Esophagus squamous epithelium (tissue), 4 donors: Measurements from ENCODE around the gene CCM2.

ENCODE experiments used
- POLR2A ChIP-seq, 4 donors: fragments of 450-650 bp; IDR thresholded peaks; one replicate each; pipeline ENCODE4 v1.6.1; 2017; ENCODE audit warnings: antibody characterized with exemption in 4 of 4, mild to moderate bottlenecking in 4 of 4, moderate library complexity in 3 of 4
- TF ChIP-seq, protein P1 (sequence below), 6 experiments: fragments of 450-650 bp in 4 of 6; fragments of 200-600 bp in 2 of 6; sonication (generic) in 2 of 6; IDR thresholded peaks; one replicate each; pipeline ENCODE4 v1.5.1; 2016 to 2019; ENCODE audit warnings: antibody characterized with exemption in 6 of 6, mild to moderate bottlenecking in 4 of 6, moderate library complexity in 4 of 6

DNA sequence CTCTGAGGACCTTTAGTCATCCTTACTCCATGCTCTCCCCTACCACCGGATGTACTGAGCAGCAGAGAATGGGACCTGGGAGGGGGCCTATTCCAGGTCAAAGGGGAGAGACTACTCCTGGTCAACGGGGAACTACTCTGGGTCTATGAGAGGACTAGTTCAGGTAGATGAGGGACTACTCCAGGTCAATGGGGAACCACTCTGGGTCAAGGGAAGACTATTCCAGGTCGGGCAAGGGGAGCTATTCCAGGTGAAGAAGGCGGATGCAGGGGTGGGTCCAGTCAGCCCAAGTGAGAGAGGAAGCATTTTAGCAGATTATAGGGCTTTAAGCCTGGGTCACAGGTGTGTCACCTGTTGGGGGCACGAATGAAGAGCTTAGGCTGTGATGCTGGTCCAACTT lies 35.4 kb downstream of the CCM2 start:
- TF ChIP-seq, protein P1, sequence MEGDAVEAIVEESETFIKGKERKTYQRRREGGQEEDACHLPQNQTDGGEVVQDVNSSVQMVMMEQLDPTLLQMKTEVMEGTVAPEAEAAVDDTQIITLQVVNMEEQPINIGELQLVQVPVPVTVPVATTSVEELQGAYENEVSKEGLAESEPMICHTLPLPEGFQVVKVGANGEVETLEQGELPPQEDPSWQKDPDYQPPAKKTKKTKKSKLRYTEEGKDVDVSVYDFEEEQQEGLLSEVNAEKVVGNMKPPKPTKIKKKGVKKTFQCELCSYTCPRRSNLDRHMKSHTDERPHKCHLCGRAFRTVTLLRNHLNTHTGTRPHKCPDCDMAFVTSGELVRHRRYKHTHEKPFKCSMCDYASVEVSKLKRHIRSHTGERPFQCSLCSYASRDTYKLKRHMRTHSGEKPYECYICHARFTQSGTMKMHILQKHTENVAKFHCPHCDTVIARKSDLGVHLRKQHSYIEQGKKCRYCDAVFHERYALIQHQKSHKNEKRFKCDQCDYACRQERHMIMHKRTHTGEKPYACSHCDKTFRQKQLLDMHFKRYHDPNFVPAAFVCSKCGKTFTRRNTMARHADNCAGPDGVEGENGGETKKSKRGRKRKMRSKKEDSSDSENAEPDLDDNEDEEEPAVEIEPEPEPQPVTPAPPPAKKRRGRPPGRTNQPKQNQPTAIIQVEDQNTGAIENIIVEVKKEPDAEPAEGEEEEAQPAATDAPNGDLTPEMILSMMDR (IDR thresholded peaks at IDR 0.05), result no peak
- TF ChIP-seq POLR2A (IDR thresholded peaks at IDR 0.05), result no peak
